OCI-LY3 (cell line): ENCODE results near the gene EPHA3.

ENCODE experiments used
- H2AFZ ChIP-seq: fragments of 200-600, 300-600 bp; shearing (Covaris generic); 2 replicates; pipeline ENCODE4 v1.6.0; 2014; ENCODE audit warnings: antibody characterized with exemption, low read depth, low read length
- H3K27ac ChIP-seq: fragments of 200-600, 300-600 bp; sonication (generic); 2 replicates; pipeline ENCODE4 v1.5.1; 2014; ENCODE audit warnings: mild to moderate bottlenecking, low read length, moderate library complexity, mixed read lengths
- H3K27me3 ChIP-seq: fragments of 200-600, 300-600 bp; sonication (generic); 2 replicates; pipeline ENCODE4 v1.6.1; 2014; ENCODE audit warnings: low read depth, low read length, mixed read lengths
- H3K36me3 ChIP-seq: fragments of 200-600, 300-600 bp; sonication (generic); replicated peaks from 2 replicates; pipeline ENCODE3; 2014; ENCODE audit warnings: low read depth, low read length, mixed read lengths
- H3K4me1 ChIP-seq: fragments of 300-600, 200-600 bp; sonication (generic); 2 replicates; pipeline ENCODE4 v1.6.1; 2014; ENCODE audit warnings: low read length, mixed read lengths
- H3K4me2 ChIP-seq: fragments of 200-600, 300-600 bp; sonication (generic); 2 replicates; pipeline ENCODE4 v1.6.1; 2014; ENCODE audit warnings: low read length, mixed read lengths
- H3K4me3 ChIP-seq: fragments of 300-600, 200-600 bp; sonication (generic); 2 replicates; pipeline ENCODE4 v1.5.1; 2014; ENCODE audit warnings: antibody characterized with exemption, mild to moderate bottlenecking, low read length, moderate library complexity
- H3K79me2 ChIP-seq: fragments of 300-600, 200-600 bp; shearing (Covaris generic); 2 replicates; pipeline ENCODE4 v1.6.1; 2014; ENCODE audit warnings: mild to moderate bottlenecking, low read length, mixed read lengths
- H3K9ac ChIP-seq: fragments of 300-600, 200-600 bp; shearing (Covaris generic); 2 replicates; pipeline ENCODE4 v1.6.0; 2014; ENCODE audit warnings: mild to moderate bottlenecking, low read length, moderate library complexity
- H3K9me3 ChIP-seq: fragments of 200-600, 300-600 bp; shearing (Covaris generic); 2 replicates; pipeline ENCODE4 v1.6.1; 2014; ENCODE audit warnings: low read length, mixed read lengths; ENCODE audit not compliant: insufficient read depth
- H4K20me1 ChIP-seq: fragments of 200-600, 300-600 bp; sonication (generic); 2 replicates; pipeline ENCODE4 v1.6.1; 2016; ENCODE audit warnings: low read length, mixed read lengths; ENCODE audit not compliant: insufficient read depth
- EZH2phosphoT487 ChIP-seq: fragments of 200-600 bp; shearing (Covaris generic); IDR thresholded peaks from 2 replicates; pipeline ENCODE4 v1.6.1; 2018; ENCODE audit warnings: antibody characterized with exemption, mixed run types, low read depth
- TF ChIP-seq, protein P1 (sequence below): fragments of 200-600, 300-600 bp; sonication (generic); IDR thresholded peaks from 2 replicates; pipeline ENCODE4 v1.5.1; 2014; ENCODE audit warnings: antibody characterized with exemption, low read length, low read depth

Gene EPHA3

DNA sequence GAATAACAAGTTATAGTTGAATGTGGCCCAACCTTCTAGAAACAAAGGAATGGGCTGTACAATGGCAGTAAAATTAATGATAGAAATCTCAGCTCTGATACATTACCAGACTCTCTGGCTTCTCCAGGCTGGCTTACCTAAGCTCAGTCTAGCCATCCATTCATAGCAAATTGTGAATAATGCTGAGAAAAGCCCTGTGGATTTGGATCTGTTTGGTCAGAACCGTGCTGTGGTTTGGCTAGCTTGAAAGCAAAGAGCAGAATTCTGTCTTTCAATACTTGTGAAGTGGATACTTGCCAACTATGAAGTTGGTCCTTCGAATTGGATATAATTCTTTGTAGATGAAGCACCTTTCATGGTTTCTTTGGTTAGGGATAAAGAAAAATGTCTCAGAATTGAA lies 199.1 kb downstream of the EPHA3 start:
- Histone ChIP-seq H2AFZ (no peak overlapping the region), H3K36me3 (no peaks in the 10 kb centered on the region), H3K27ac (no peak overlapping the region), H3K79me2 (no peaks in the 10 kb centered on the region), H3K27me3 (no peaks in the 10 kb centered on the region), H3K9ac (no peak overlapping the region), H3K4me3 (no peak overlapping the region), H3K4me1 (no peaks in the 10 kb centered on the region), H3K4me2 (no peak overlapping the region), H4K20me1 (no peaks in the 10 kb centered on the region), H3K9me3 (no peaks in the 10 kb centered on the region)
- no peak for TF ChIP-seq EZH2phosphoT487
- TF ChIP-seq, protein P1, sequence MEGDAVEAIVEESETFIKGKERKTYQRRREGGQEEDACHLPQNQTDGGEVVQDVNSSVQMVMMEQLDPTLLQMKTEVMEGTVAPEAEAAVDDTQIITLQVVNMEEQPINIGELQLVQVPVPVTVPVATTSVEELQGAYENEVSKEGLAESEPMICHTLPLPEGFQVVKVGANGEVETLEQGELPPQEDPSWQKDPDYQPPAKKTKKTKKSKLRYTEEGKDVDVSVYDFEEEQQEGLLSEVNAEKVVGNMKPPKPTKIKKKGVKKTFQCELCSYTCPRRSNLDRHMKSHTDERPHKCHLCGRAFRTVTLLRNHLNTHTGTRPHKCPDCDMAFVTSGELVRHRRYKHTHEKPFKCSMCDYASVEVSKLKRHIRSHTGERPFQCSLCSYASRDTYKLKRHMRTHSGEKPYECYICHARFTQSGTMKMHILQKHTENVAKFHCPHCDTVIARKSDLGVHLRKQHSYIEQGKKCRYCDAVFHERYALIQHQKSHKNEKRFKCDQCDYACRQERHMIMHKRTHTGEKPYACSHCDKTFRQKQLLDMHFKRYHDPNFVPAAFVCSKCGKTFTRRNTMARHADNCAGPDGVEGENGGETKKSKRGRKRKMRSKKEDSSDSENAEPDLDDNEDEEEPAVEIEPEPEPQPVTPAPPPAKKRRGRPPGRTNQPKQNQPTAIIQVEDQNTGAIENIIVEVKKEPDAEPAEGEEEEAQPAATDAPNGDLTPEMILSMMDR, result no peak

DNA sequence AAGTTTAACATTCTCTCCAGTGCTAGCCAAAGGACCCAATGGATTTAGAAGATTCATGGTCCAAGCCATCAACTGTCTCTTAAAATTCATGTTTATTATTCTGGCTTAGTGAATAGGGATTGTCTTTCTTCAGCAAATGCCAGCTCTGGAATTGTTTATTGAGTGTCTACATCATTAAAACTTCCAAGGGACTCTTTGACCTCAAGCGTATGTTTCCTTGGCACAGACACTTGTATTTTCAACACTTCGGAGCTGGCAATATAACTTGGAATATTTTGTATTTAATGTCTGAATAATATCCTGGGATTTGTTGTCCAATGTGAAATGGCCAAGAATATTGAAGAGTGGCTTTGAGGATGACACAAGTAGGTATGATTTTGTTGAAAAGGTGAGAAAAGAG lies 204.2 kb downstream of the EPHA3 start:
- TF ChIP-seq, protein P1, result no peak
- no peak for TF ChIP-seq EZH2phosphoT487
- H4K20me1 ChIP-seq, result no peaks in the 10 kb centered on the region

DNA sequence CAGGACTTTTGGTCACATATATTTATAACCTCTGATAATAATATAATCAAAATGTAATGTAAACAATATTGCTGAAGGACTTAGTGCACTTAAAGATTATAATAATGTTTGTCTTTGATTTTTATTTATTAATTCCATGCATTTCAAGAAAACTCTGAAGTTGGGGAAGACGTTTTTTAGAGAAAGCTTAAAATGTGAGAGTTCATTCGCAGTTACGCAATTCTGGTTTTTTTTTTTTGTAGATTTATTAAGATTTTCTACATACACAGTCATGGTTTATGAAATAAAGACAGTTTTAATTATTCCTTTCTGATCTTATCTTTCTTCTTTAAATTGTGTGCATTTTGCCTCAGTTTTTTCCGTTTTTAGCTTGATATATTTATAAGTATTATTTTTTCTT lies 204.7 kb downstream of the EPHA3 start:
- no peaks in the 10 kb centered on the region for H3K27me3 ChIP-seq
- no peaks in the 10 kb centered on the region for H3K9me3 ChIP-seq
- H2AFZ ChIP-seq, result no peak overlapping the region
- H3K4me1 ChIP-seq, result no peaks in the 10 kb centered on the region
- H3K27ac ChIP-seq, result no peak overlapping the region
- no peaks in the 10 kb centered on the region for H4K20me1 ChIP-seq
- no peak overlapping the region for H3K4me3 ChIP-seq
- H3K4me2 ChIP-seq, result no peak overlapping the region
- no peaks in the 10 kb centered on the region for H3K79me2 ChIP-seq
- no peak overlapping the region for H3K9ac ChIP-seq
- TF ChIP-seq EZH2phosphoT487, result no peak
- TF ChIP-seq, protein P1, result no peak
- H3K36me3 ChIP-seq, result no peaks in the 10 kb centered on the region

More for the DNA sequence above, 204.2 kb downstream of the EPHA3 start:
- Histone ChIP-seq H3K4me1 (no peaks in the 10 kb centered on the region), H3K4me2 (no peak overlapping the region), H3K9ac (no peak overlapping the region), H3K36me3 (no peaks in the 10 kb centered on the region), H3K4me3 (no peak overlapping the region), H3K9me3 (no peaks in the 10 kb centered on the region), H3K27ac (no peak overlapping the region), H3K27me3 (no peaks in the 10 kb centered on the region), H2AFZ (no peak overlapping the region), H3K79me2 (no peaks in the 10 kb centered on the region)

DNA sequence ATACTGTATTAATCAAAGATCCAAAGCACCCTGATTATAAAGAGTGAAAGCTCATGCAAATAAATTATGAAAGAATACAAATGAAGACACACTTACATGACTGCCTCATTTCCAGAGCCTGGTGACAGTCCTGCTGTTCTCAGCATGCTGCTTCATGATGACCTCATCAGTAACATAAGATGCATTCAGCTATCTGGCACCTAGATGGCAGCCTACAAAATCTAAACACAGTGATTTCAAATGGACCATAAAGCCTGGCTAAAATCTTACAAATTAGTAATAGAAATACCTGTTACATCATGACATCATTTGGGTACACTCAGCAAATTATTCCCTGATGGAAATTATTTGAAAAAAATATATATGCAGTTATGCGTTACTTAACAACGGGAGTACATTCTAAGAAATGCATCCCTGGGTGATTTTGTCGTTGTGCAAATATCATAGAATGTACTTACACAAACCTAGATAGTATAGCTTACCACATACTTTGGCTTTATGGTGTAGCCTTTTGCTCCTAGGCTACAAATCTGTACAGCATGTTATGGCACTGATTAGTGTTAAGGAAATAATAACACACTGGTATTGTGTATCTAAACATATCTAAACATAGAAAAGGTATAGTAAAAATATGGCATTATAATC lies 207.2 kb downstream of the EPHA3 start:
- no peaks in the 10 kb centered on the region for H3K79me2 ChIP-seq
- no peaks in the 10 kb centered on the region for H3K27me3 ChIP-seq
- H3K9ac ChIP-seq, result no peak overlapping the region
- H3K27ac ChIP-seq, result no peak overlapping the region
- no peak for TF ChIP-seq EZH2phosphoT487
- TF ChIP-seq, protein P1, result peak; percentile 68
- no peak overlapping the region for H3K4me3 ChIP-seq
- H4K20me1 ChIP-seq, result no peaks in the 10 kb centered on the region
- H3K4me2 ChIP-seq, result no peak overlapping the region
- 0 out of 2 replicates have a peak overlapping the region, but pooled peaks have one; percentile 8 for H2AFZ ChIP-seq
- no peaks in the 10 kb centered on the region for H3K4me1 ChIP-seq
- H3K9me3 ChIP-seq, result no peaks in the 10 kb centered on the region
- H3K36me3 ChIP-seq, result no peaks in the 10 kb centered on the region
